Endothelial cell of hepatic sinusoid (primary cell): ENCODE data around the gene CCBE1.
"Not testable (repeated sequence)": the region's sequence is repeated elsewhere in the genome, so short reads cannot be mapped to it uniquely, and the experiment has no call there.

Source experiments
- in situ Hi-C: cut with HindIII; loops from 2 replicates; pipeline ENCODE4 v1.10.0; 2017; ENCODE audit warnings: low sequenced_read_pairs

CCBE1 gene

DNA sequence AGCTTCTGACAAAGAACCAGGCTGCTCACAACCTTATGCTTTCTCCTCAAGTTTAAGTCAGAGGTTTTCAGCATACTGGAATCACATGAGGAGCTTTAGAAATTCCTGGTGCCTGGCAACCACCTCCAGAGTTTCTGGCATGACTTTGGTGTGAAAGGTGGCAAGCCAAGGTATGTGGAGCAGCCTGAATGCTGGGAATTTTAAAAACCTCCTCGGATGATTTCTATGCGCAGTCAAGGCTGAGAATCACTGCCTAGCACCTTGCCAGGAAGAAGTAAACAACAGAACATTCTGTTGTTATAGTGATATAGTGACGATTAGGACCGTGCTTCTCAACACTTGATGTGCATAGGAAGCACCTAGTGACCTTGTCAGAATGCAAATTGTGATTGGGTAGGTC, 11.7 kb downstream of the CCBE1 start:
- in situ Hi-C loops, result loop anchor here (5.0 kb wide), 3 partner anchors 33 to 97 kb away; no protein-coding TSS in a partner anchor

DNA sequence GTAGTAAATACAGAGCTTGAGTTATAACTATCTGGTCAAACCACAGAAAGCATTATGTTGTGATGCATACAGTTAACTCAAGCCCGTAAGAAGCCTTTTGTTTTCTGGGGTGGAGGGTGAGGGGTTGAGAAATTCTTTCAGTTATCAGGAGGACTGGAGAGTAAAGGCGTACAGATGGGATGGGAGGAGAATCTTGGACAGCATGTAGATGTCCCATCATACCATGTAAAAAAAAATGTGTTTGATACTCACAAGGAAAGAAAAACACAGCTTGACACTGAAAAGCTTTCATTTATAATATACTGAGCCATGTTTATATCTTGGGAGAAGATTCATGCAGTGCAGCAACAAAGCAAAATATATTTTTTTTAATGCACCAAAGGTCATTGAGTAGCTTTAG, 12.4 kb downstream of the CCBE1 start:
- in situ Hi-C loops, result loop anchor here (5.0 kb wide), 3 partner anchors 32 to 98 kb away; no protein-coding TSS in a partner anchor

GRCh38 chr18:59681521-59682004, 15.7 kb downstream of the CCBE1 start:
- in situ Hi-C loops, result no loop called here

- in situ Hi-C loops, result no loop called here
Observed at GRCh38 chr18:59681051-59681450, 16.2 kb downstream of the CCBE1 start.

- in situ Hi-C loops, result no loop called here
Observed at GRCh38 chr18:59675346-59675745, 21.9 kb downstream of the CCBE1 start.

DNA sequence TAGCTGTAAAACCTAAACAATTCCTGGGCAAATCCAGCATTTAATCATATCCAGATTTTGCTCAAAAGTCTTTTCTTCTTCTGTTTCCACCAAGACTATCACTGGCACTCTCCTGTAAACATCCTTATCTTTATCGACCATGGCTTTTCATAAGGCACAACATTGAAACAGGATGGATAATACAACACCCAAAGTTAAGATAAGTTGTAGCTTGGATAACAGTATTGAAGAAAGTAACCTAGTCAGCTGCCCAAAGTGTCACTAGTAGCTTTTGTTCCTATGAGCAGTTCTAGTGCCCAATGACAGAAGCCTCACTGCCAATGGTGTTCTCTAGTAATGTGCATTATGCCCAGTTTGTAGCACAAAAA, 22.3 kb downstream of the CCBE1 start:
- in situ Hi-C loops, result no loop called here

DNA sequence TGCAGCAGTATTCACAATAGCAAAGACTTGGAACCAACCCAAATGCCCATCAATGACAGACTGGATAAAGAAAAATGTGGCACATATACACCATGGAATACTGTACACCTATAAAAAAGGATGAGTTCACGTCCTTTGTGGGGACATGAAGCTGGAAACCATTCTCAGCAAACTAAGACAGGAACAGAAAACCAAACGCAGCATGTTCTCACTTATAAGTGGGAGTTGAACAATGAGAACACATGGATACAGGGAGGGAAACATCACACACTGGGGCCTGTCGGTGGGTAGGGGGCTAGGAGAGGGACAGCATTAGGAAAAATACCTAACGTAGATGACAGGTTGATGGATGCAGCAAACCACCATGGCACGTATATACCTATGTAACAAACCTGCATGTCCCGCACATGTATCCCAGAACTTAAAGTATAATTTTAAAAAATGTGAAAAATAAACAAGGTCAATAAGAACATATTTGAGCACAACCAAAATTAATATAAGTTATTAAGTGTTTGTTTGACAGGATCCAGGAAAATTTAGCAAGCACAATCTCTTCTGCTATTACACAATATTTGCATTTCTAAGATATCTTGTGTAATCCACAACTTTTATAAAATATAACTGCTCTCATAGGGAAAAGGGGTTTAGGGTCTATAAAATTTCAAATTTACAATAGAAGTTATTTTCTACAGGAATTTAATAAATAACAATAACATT, 22.9 kb downstream of the CCBE1 start:
- in situ Hi-C loops, result no loop called here

DNA sequence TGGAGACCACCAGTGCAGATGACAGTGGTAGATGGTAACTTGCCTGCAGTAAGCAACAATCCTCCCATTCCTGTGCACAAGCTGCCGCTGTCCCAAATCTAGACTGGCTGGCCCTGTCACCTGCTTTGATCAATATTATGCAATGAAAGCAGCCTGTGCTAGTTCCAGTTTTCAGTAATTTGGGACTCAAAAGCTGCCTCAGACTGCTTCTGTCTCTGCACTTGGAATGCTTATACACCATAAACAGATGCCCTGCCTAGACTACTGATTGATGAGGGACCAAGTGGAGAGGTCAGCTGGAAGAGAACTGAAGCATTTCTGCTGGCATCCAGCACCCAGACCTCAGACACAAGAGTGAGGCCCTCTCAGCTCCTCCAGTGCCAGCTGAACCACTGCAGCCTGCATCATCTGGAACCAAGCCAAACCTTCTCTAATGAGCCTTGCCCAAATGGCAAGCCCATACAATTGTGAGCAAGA, 24.9 kb downstream of the CCBE1 start:
- in situ Hi-C loops, result no loop called here

DNA sequence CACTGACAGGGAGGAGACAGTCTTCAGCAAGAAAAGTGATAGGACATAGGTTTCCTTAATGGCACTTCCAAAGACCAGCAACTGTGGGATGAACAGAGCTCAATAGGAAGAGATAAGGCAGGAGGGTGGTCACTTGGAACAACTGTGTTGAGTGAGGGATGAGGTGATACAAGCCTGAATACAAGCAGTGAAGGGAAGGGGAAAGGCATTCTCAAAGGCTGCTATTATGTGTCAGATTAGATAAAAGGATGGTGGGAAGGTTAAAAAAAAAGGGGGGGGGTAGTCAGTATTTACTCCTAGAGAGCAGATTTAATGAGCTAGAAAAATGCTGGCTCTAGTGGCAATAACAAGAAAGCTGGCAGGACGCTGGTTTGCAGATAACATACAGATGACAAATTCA, 25.7 kb downstream of the CCBE1 start:
- in situ Hi-C loops, result no loop called here

GRCh38 chr18:59669872-59670657, 27.2 kb downstream of the CCBE1 start:
- in situ Hi-C loops, result no loop called here

DNA sequence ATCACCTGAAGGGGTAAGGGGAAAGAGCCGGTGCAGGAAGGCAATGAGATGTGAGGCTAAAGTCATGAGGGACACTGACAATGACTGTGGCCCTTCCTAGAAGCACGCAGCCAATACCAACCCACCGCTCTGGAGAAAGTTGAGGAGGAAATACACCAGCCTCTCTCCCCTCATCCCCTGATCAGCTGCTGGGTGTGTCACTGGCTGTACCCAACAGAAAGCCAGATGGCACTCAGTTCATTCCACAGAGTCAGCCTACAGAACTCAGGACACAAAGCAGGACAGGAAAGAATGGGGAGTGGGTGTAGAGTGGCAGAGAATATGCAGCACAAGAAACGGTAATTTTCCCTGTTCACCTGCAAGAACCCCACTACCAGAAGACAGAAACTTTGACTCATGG, 29.7 kb downstream of the CCBE1 start:
- in situ Hi-C loops, result no loop called here

- in situ Hi-C loops, result not testable (repeated sequence)
Observed at GRCh38 chr18:59666007-59666402, 31.2 kb downstream of the CCBE1 start.

DNA sequence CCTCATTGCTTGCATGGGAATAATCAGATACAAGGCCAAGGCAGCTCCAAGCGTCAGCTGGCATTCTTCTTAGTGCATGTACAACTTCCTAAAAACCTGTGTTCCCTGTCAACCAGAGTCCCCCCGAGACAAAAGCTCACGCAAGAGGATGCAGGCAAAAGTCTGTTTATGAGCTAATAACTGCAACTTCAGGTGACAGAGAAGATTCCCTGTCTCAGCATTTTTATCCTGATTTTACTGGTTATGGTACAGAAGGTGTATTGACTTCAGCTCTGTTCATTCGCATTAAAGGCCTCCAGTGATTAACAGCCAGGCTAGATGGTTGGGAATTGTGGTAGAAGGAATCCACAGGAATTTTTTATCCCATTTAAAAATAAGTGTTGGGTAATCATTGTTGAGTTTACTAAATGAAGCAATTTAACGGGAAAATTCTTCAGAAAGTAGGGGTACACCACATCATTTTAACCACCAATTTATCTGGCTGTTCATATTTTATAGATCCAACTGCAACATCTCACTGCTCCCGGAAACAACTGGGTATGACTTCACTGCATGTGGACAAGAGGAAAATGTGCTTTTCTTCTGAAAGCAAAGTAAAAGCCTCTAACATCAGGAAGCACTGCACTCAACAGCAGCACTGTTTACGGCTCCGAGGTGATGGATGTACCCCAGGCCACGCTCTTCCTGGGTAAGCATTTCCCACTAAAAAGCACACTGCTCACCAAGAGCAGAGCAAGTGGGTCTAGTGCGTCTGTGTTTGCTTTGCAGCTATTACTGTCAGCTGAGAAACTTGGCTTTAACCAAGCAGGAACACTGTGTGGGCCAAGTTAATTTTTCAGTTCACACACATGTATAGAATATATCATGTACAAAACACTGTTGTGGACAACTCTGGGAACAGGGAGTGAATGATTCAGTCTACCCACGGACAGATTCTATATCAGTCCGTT, 31.9 kb downstream of the CCBE1 start:
- in situ Hi-C loops, result no loop called here

GRCh38 chr18:59664329-59664728, 32.9 kb downstream of the CCBE1 start:
- in situ Hi-C loops, result no loop called here

GRCh38 chr18:59663096-59663495, 34.1 kb downstream of the CCBE1 start:
- in situ Hi-C loops, result no loop called here

GRCh38 chr18:59661891-59662701, 35.1 kb downstream of the CCBE1 start:
- in situ Hi-C loops, result no loop called here

GRCh38 chr18:59660786-59661743, 36.2 kb downstream of the CCBE1 start:
- in situ Hi-C loops, result no loop called here

DNA sequence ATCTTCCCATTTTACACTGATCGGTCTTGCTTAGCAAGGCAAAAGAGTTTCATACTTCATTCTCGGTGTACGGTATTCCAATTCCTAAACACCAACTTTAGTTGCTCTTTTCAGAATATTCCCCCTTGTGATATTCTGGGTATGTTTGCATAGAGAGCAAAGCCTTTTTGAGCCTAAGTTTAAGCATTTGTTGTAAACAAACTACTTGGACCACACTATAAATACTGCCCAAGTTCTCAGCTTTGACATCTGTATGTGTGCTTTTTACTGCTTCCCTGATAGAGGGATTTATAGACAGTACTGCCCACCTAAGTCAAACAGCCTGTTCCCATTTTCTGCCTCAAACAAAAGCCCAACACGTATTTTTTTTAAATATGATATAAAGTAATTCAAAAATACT, 36.9 kb downstream of the CCBE1 start:
- in situ Hi-C loops, result no loop called here
